ENCODE results near the gene SWT1. TPM values are rescaled to one million over a fixed set of nuclear protein-coding genes. Genes with fewer than 3 reads are reported as not detected.

Gene SWT1
- total and polyA plus RNA-seq, 9 of the 15 experiments (the other 6 are each of a cell fraction or from before 2014, with no cell fraction given): 1.5 to 3.4 (median 2.3) TPM

- TF ChIP-seq NCOR1 (IDR thresholded peaks at IDR 0.05) (peak; percentile 65; the same call in 1 of the 2 replicates), ZNF408 (CRISPR knock-in tag; IDR thresholded peaks at IDR 0.05; ENCODE audit: low read depth) (no peak), RFX1 (IDR thresholded peaks at IDR 0.05) (no peak), TAF1 (IDR thresholded peaks at IDR 0.05; ENCODE audit: control insufficient read depth, extremely low read depth, insufficient read depth, low read length, severe bottlenecking) (no peak), ZNF79 (CRISPR knock-in tag; IDR thresholded peaks at IDR 0.05; ENCODE audit: low read depth) (no peak), ZNF77 (CRISPR knock-in tag; IDR thresholded peaks at IDR 0.05) (no peak), NFE2 (IDR thresholded peaks at IDR 0.05; ENCODE audit: low read depth) (peak; percentile 24; the same call in 1 of the 2 replicates), NCOA6 (IDR thresholded peaks at IDR 0.05) (no peak), ADNP (tag; IDR thresholded peaks at IDR 0.05) (0 out of 2 replicates have a peak, but pooled peaks have one; percentile 30), ZNF165 (CRISPR knock-in tag; IDR thresholded peaks at IDR 0.05; ENCODE audit: borderline replicate concordance) (no peak), GATAD2B (IDR thresholded peaks at IDR 0.05; ENCODE audit: borderline replicate concordance) (peak; percentile 36; the same call in 1 of the 2 replicates), CBX2 (IDR thresholded peaks at IDR 0.05; ENCODE audit: insufficient read depth, low read length, poor library complexity, severe bottlenecking) (no peak), SNIP1 (IDR thresholded peaks at IDR 0.05; ENCODE audit: low read depth) (no peak), YY1 (IDR thresholded peaks at IDR 0.05; ENCODE audit: borderline replicate concordance in 1 of 3, control insufficient read depth in 1 of 3, extremely low read depth in 1 of 3, insufficient read depth in 3 of 3, insufficient read length in 1 of 3, insufficient replicate concordance in 2 of 3, low read depth in 1 of 3, low read length in 2 of 3) (no peak), KLF6 (CRISPR knock-in tag; IDR thresholded peaks at IDR 0.05; ENCODE audit: borderline replicate concordance) (no peak), PHF20 (IDR thresholded peaks at IDR 0.05; ENCODE audit: partially characterized antibody) (no peak), TAL1 (IDR thresholded peaks at IDR 0.05) (peak; percentile 56; the same call in 1 of the 2 replicates), CBFA2T3 (IDR thresholded peaks at IDR 0.05) (peak; percentile 88), CBX8 (IDR thresholded peaks at IDR 0.05; ENCODE audit: borderline replicate concordance, extremely low read depth, low read depth, low read length, poor library complexity, severe bottlenecking) (no peak), ZNF277 (CRISPR knock-in tag; IDR thresholded peaks at IDR 0.05; ENCODE audit: borderline replicate concordance) (no peak), SMARCB1 (IDR thresholded peaks at IDR 0.05; ENCODE audit: insufficient read length, low read depth) (no peak)
- TF ChIP-seq, protein P1, sequence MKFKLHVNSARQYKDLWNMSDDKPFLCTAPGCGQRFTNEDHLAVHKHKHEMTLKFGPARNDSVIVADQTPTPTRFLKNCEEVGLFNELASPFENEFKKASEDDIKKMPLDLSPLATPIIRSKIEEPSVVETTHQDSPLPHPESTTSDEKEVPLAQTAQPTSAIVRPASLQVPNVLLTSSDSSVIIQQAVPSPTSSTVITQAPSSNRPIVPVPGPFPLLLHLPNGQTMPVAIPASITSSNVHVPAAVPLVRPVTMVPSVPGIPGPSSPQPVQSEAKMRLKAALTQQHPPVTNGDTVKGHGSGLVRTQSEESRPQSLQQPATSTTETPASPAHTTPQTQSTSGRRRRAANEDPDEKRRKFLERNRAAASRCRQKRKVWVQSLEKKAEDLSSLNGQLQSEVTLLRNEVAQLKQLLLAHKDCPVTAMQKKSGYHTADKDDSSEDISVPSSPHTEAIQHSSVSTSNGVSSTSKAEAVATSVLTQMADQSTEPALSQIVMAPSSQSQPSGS (CRISPR knock-in tag; IDR thresholded peaks at IDR 0.05): no peak
- TF ChIP-seq, protein P2, sequence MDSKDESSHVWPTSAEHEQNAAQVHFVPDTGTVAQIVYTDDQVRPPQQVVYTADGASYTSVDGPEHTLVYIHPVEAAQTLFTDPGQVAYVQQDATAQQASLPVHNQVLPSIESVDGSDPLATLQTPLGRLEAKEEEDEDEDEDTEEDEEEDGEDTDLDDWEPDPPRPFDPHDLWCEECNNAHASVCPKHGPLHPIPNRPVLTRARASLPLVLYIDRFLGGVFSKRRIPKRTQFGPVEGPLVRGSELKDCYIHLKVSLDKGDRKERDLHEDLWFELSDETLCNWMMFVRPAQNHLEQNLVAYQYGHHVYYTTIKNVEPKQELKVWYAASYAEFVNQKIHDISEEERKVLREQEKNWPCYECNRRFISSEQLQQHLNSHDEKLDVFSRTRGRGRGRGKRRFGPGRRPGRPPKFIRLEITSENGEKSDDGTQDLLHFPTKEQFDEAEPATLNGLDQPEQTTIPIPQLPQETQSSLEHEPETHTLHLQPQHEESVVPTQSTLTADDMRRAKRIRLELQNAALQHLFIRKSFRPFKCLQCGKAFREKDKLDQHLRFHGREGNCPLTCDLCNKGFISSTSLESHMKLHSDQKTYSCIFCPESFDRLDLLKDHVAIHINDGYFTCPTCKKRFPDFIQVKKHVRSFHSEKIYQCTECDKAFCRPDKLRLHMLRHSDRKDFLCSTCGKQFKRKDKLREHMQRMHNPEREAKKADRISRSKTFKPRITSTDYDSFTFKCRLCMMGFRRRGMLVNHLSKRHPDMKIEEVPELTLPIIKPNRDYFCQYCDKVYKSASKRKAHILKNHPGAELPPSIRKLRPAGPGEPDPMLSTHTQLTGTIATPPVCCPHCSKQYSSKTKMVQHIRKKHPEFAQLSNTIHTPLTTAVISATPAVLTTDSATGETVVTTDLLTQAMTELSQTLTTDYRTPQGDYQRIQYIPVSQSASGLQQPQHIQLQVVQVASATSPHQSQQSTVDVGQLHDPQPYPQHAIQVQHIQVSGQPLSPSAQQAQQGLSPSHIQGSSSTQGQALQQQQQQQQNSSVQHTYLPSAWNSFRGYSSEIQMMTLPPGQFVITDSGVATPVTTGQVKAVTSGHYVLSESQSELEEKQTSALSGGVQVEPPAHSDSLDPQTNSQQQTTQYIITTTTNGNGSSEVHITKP (IDR thresholded peaks at IDR 0.05; ENCODE audit: partially characterized antibody): no peak
Measured at GRCh38 chr1:185263780-185264179, 106.8 kb downstream of the SWT1 start (continued).
